GM10266 (cell line): Measurements from ENCODE around the gene NTM.

ENCODE experiments used
- DNase-seq: peaks from one replicate; pipeline ENCODE4 v3.0.0; 2012; ENCODE audit errors: extremely low spot score
- TF ChIP-seq, protein P1 (sequence below): IDR thresholded peaks from 2 replicates; pipeline ENCODE4 v1.5.1; 2012; ENCODE audit warnings: mild to moderate bottlenecking, low read depth; ENCODE audit not compliant: control insufficient read depth, insufficient read depth; ENCODE audit errors: missing control alignments

The NTM gene

DNA sequence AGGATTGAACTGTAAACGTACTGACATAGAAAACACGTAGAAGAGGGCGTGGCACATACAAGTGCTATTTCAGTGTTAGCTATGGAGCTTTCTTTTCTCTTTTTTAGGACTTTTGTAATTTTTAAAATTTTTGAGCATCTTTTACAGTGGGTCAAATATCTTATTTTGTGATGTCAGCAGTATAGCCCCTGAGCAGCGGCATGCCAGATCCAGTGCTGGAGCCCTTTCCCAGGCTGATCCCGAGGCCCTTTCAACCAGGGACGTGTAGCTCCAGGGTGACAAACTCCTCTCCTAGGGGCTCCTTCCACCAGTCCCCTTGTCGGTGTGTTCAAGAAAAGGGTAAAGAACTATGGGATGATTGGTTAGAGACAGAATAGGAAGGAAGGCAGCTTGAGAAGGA, 777.0 kb downstream of the NTM start:
- TF ChIP-seq, protein P1, sequence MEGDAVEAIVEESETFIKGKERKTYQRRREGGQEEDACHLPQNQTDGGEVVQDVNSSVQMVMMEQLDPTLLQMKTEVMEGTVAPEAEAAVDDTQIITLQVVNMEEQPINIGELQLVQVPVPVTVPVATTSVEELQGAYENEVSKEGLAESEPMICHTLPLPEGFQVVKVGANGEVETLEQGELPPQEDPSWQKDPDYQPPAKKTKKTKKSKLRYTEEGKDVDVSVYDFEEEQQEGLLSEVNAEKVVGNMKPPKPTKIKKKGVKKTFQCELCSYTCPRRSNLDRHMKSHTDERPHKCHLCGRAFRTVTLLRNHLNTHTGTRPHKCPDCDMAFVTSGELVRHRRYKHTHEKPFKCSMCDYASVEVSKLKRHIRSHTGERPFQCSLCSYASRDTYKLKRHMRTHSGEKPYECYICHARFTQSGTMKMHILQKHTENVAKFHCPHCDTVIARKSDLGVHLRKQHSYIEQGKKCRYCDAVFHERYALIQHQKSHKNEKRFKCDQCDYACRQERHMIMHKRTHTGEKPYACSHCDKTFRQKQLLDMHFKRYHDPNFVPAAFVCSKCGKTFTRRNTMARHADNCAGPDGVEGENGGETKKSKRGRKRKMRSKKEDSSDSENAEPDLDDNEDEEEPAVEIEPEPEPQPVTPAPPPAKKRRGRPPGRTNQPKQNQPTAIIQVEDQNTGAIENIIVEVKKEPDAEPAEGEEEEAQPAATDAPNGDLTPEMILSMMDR, result no peak
- no peak for DNase-seq

DNA sequence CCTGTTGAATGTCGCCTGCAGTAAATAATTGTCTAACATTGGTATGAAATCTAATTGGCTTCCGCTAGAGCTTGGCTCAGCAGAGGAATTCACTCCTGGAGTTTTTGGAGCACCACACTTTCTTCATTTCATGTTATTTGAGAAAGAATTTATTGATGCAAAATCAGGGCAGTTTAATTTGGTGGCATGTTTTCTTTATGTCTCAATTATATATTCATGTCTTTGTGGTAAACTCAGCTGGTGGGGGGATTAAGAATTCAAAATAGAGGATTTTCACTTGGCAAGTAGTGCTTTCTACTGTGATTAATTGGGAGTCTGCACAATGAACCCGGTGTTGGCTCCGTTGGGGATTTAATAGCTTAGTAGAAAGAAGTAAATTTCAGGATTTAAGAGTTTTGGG, 784.4 kb downstream of the NTM start:
- DNase-seq, result no peak
- TF ChIP-seq, protein P1, result no peak

DNA sequence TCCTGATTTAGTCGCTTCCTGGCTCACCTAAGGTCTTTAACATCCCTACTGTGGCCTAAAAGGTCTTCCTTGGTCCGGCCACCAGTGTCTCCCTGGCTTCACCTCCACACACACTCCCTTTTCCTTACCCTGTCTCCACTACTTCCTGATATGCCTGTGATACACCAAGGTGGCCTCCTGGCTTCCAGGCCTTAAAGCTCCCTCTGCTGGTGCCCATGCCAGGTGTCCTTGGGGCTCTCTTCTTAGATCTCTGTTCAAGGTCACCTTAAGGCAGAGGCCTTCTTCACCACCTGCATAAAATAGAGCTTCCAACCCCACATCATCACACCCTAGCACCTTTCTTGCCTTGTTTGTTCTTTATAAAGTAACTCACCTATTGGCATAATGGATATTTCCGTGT, 787.7 kb downstream of the NTM start:
- TF ChIP-seq, protein P1, result peak; percentile 18
- no peak for DNase-seq

DNA sequence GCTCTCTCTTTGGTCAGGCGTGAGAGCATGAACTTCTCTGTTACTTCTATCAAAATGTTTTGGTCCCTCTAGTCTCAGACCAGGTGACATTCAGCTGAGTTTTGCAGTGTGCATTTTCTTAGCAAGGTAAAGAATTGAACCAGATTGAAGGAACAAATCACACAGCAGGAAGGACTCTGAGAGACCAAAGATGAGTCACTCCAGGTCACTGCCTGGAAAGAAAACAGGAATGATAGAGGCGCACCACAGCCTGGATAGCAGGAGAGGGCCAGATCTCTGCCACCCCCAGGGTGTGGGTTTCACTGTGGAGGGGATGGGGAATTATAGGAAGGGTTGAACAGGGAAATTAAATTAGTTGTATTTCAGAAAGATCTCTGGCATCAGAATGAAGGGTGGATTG, 788.3 kb downstream of the NTM start:
- TF ChIP-seq, protein P1, result no peak
- DNase-seq, result no peak

DNA sequence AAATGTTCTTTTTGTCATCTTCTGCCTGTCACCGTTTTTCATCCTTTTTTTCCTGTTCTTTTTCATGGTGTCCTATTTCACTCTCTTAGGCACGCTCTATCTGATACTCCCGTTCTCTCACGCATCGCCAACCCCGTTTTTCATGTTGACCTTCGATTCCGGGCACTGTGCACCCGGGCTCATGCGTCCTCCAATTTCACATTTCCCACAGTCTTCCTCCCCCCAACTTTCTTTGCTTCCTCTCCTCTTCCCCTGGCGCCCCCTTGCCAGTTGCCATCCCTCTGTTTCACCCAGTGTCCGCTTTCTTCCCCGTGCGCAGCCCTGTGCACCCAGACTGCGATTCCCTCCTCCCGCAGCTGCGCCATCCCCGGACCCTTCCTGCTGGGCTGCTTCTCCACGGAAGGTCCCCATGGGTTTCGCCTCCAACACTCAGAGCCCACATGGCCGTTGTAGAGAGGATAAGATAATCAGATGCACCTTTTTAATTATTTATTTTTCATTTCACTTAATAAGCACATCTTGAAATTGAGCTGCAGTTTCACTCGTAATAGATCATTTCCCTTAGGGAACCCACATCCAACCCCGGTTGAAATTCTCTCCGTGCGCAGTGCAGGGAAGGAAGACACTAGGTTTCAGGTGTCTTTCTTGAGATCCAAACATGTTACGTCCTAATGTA, 791.1 kb downstream of the NTM start:
- no peak for DNase-seq
- TF ChIP-seq, protein P1, result no peak

DNA sequence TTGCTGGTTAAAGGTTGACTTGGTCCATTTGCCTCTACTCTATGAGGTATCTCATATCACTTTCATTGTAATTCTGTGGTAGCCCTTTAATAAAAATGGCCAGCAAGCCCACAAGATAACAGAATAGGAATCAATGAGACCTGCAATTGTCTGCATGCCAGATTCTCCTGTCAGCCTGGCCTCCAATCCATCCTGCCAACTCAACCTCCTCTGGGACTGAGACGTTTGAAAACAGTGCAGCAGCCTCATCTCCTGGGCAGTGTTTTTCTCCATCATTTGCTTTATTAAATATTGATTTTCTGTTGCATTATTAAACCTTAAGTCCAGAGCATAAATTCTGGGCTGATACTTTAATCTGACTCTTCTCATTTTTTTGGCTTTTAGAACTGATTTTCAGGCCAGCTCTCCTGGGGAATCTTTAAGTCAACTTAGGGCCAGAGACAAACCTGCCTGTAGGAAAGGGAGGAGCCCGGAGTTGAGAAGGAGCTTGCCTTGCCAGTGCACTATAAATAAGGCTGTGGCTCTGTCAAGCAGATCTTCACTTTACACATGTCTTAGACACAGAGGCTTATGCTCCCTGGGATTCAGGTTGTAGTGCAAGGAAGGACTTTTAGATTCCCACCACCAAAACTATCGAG, 798.0 kb downstream of the NTM start:
- no peak for DNase-seq
- TF ChIP-seq, protein P1, result no peak

DNA sequence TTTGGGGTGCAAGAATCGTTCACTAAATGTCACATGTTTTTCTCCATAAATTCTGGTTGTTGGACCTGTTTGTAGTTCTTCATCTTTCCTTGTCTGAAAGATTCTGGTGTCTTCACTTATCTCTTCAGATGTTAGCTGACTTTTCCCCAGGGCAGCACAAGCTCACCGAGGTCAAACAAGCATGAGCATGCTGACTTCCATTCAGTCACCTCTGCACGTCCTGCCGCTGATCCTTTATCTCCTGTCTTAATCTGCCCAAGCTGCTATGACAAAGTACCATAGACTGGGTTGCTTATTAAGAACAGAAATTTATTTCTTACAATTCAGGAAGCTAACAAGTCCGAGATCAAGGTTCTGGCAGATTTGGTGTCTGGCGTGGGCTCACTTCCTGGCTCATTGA, 800.6 kb downstream of the NTM start:
- TF ChIP-seq, protein P1, result no peak
- DNase-seq, result no peak
